Endometrial microvascular endothelial cells (primary cell): ENCODE results near the gene BBC3. TPM values are rescaled to one million over a fixed set of nuclear protein-coding genes. Genes with fewer than 3 reads are reported as not detected.

ENCODE experiments used
- in situ Hi-C: cut with HindIII; loops from 2 replicates; pipeline ENCODE4 v1.10.0; 2017; ENCODE audit warnings: low sequenced_read_pairs, low pct_unique_long_range_greater_than_20kb; ENCODE audit errors: inconsistent ontology term
- total RNA-seq: library from RNA; depleted of rRNA; stranded (reverse); fragments of >200 nt; gene quantifications from one replicate; pipeline ENCODE4 v1.2.3, GENCODE V29; 2015; ENCODE audit errors: inconsistent ontology term

The BBC3 gene
- total RNA-seq, 1 donor from 2014 or later: 12.4 TPM

GRCh38 chr19:47210689-47211316 lies 20.2 kb downstream of the BBC3 start:
- in situ Hi-C loops: no loop called here

GRCh38 chr19:47210180-47210490 lies 20.9 kb downstream of the BBC3 start:
- in situ Hi-C loops: no loop called here

GRCh38 chr19:47209319-47210179 lies 21.4 kb downstream of the BBC3 start:
- in situ Hi-C loops: no loop called here

GRCh38 chr19:47203254-47203653 lies 27.7 kb downstream of the BBC3 start:
- in situ Hi-C loops: no loop called here

- in situ Hi-C loops: no loop called here
Measured at GRCh38 chr19:47200530-47200929, 30.5 kb downstream of the BBC3 start.

GRCh38 chr19:47197141-47197540 lies 33.9 kb downstream of the BBC3 start:
- in situ Hi-C loops: no loop called here

GRCh38 chr19:47195434-47195833 lies 35.6 kb downstream of the BBC3 start:
- in situ Hi-C loops: no loop called here

GRCh38 chr19:47190167-47190727 lies 40.8 kb downstream of the BBC3 start:
- in situ Hi-C loops: no loop called here

- in situ Hi-C loops: no loop called here
Measured at GRCh38 chr19:47188507-47189033, 42.4 kb downstream of the BBC3 start.

GRCh38 chr19:47187797-47188196 lies 43.2 kb downstream of the BBC3 start:
- in situ Hi-C loops: no loop called here

GRCh38 chr19:47187335-47187655 lies 43.7 kb downstream of the BBC3 start:
- in situ Hi-C loops: no loop called here

- in situ Hi-C loops: no loop called here
Measured at GRCh38 chr19:47186446-47187334, 44.3 kb downstream of the BBC3 start.

- in situ Hi-C loops: no loop called here
Measured at GRCh38 chr19:47183601-47184000, 47.4 kb downstream of the BBC3 start.

- in situ Hi-C loops: no loop called here
Measured at GRCh38 chr19:47179653-47180310, 51.2 kb downstream of the BBC3 start.

- in situ Hi-C loops: no loop called here
Measured at GRCh38 chr19:47176627-47177090, 54.3 kb downstream of the BBC3 start.

GRCh38 chr19:47176071-47176626 lies 54.9 kb downstream of the BBC3 start:
- in situ Hi-C loops: no loop called here

- in situ Hi-C loops: no loop called here
Measured at GRCh38 chr19:47172666-47173455, 58.1 kb downstream of the BBC3 start.
